Loucy (cell line): ENCODE data around the gene MAP3K8.
A peak's percentile ranks its signal among the peaks of the same experiment; 100 is the strongest.
"Not testable (repeated sequence)": the region's sequence is repeated elsewhere in the genome, so short reads cannot be mapped to it uniquely, and the experiment has no call there.

ENCODE experiments used
- H2AFZ ChIP-seq: fragments of 200-600 bp; sonication (generic); 2 replicates; pipeline ENCODE4 v1.6.0; 2016; ENCODE audit warnings: antibody characterized with exemption, mild to moderate bottlenecking, low read length, moderate library complexity
- H3F3A ChIP-seq: fragments of 200-600 bp; 2 replicates; pipeline ENCODE4 v1.6.0; 2016; ENCODE audit warnings: antibody characterized with exemption, low read depth, mild to moderate bottlenecking
- H3K27me3 ChIP-seq: fragments of 200-600 bp; sonication (generic); 2 replicates; pipeline ENCODE4 v1.6.1; 2014; ENCODE audit warnings: low read length, mild to moderate bottlenecking; ENCODE audit not compliant: insufficient read depth, poor library complexity, severe bottlenecking
- H3K36me3 ChIP-seq: fragments of 200-600 bp; sonication (generic); 2 replicates; pipeline ENCODE4 v1.6.1; 2016; ENCODE audit warnings: low read length; ENCODE audit not compliant: insufficient read depth
- H3K4me1 ChIP-seq: fragments of 200-600 bp; sonication (generic); 2 replicates; pipeline ENCODE4 v1.5.1; 2014; ENCODE audit warnings: low read length, mild to moderate bottlenecking; ENCODE audit not compliant: insufficient read depth, poor library complexity, severe bottlenecking
- H3K4me2 ChIP-seq: fragments of 200-600 bp; sonication (generic); 2 replicates; pipeline ENCODE4 v1.6.0; 2014; ENCODE audit warnings: antibody characterized with exemption, low read length, low read depth, mild to moderate bottlenecking; ENCODE audit not compliant: poor library complexity, severe bottlenecking
- H3K4me3 ChIP-seq: fragments of 200-600 bp; sonication (generic); 2 replicates; pipeline ENCODE4 v1.5.1; 2014; ENCODE audit warnings: low read length, mild to moderate bottlenecking, mixed read lengths; ENCODE audit not compliant: poor library complexity, severe bottlenecking
- H3K79me2 ChIP-seq: fragments of 200-600 bp; sonication (generic); 2 replicates; pipeline ENCODE4 v1.6.1; 2014; ENCODE audit warnings: low read length; ENCODE audit not compliant: insufficient read depth
- H3K9ac ChIP-seq: fragments of 200-600 bp; sonication (generic); 2 replicates; pipeline ENCODE4 v1.6.0; 2014; ENCODE audit warnings: mild to moderate bottlenecking, low read depth, low read length, moderate library complexity; ENCODE audit not compliant: poor library complexity, severe bottlenecking
- H3K9me2 ChIP-seq: fragments of 200-600 bp; sonication (generic); replicated peaks from 2 replicates; pipeline ENCODE4 v1.6.1; 2016; ENCODE audit warnings: low read depth, low read length, mixed read lengths
- H3K9me3 ChIP-seq: fragments of 200-600 bp; sonication (generic); 2 replicates; pipeline ENCODE4 v1.6.1; 2014; ENCODE audit warnings: mild to moderate bottlenecking, antibody characterized with exemption, low read length, low read depth; ENCODE audit not compliant: insufficient read depth
- H4K20me1 ChIP-seq: fragments of 200-600 bp; sonication (generic); 2 replicates; pipeline ENCODE4 v1.6.0; 2014; ENCODE audit warnings: antibody characterized with exemption, low read length, mild to moderate bottlenecking; ENCODE audit not compliant: insufficient read depth, poor library complexity, severe bottlenecking
- EZH2phosphoT487 ChIP-seq: fragments of 200-600 bp; IDR thresholded peaks from 2 replicates; pipeline ENCODE4 v1.6.1; 2018; ENCODE audit warnings: antibody characterized with exemption, mild to moderate bottlenecking, moderate library complexity, borderline replicate concordance
- TF ChIP-seq, protein P1 (sequence below): fragments of 200-600 bp; sonication (generic); conservative IDR thresholded peaks from 2 replicates; pipeline ENCODE4 v1.5.1; 2014; ENCODE audit warnings: mild to moderate bottlenecking, antibody characterized with exemption, low read length

Gene MAP3K8

DNA sequence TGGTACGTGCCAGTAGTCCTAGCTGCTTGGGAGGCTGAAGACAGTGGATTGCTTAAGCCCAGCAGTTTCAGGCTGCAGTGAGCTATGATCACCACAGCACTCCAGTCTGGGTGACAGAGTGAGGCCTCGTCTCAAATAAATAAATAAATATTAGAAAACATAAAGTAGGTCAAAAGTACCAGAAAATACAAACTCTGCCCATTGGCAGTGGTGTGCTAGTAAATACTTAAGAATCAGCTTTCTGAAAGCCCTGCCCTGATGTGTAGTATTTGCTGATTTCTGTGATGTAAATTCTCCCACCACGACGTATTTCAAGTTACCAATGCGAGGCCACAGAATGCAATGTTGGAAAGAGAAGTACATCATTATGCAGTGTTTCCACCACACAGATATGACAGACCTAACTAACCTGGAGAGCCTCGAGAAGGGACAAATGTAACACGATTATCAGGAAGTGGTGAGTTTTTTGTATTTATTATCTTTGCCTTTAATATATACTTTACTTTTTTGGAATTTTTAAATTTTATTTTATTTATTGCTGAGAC is 11.8 kb upstream of the MAP3K8 start:
- no peak for TF ChIP-seq EZH2phosphoT487
- TF ChIP-seq, protein P1, sequence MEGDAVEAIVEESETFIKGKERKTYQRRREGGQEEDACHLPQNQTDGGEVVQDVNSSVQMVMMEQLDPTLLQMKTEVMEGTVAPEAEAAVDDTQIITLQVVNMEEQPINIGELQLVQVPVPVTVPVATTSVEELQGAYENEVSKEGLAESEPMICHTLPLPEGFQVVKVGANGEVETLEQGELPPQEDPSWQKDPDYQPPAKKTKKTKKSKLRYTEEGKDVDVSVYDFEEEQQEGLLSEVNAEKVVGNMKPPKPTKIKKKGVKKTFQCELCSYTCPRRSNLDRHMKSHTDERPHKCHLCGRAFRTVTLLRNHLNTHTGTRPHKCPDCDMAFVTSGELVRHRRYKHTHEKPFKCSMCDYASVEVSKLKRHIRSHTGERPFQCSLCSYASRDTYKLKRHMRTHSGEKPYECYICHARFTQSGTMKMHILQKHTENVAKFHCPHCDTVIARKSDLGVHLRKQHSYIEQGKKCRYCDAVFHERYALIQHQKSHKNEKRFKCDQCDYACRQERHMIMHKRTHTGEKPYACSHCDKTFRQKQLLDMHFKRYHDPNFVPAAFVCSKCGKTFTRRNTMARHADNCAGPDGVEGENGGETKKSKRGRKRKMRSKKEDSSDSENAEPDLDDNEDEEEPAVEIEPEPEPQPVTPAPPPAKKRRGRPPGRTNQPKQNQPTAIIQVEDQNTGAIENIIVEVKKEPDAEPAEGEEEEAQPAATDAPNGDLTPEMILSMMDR, result no peak
- H2AFZ ChIP-seq, result no peak overlapping the region
- H3K4me2 ChIP-seq, result no peak overlapping the region
- H3K9me3 ChIP-seq, result no peaks in the 10 kb centered on the region
- H3K79me2 ChIP-seq, result no peaks in the 10 kb centered on the region
- H3K9me2 ChIP-seq, result no peaks in the 10 kb centered on the region
- no peaks in the 10 kb centered on the region for H4K20me1 ChIP-seq
- no peaks in the 10 kb centered on the region for H3F3A ChIP-seq
- no peak overlapping the region for H3K4me3 ChIP-seq
- H3K27me3 ChIP-seq, result no peaks in the 10 kb centered on the region
- H3K9ac ChIP-seq, result no peak overlapping the region
- peaks cover 46% of the 10 kb centered on the region for H3K4me1 ChIP-seq
- H3K36me3 ChIP-seq, result no peaks in the 10 kb centered on the region

DNA sequence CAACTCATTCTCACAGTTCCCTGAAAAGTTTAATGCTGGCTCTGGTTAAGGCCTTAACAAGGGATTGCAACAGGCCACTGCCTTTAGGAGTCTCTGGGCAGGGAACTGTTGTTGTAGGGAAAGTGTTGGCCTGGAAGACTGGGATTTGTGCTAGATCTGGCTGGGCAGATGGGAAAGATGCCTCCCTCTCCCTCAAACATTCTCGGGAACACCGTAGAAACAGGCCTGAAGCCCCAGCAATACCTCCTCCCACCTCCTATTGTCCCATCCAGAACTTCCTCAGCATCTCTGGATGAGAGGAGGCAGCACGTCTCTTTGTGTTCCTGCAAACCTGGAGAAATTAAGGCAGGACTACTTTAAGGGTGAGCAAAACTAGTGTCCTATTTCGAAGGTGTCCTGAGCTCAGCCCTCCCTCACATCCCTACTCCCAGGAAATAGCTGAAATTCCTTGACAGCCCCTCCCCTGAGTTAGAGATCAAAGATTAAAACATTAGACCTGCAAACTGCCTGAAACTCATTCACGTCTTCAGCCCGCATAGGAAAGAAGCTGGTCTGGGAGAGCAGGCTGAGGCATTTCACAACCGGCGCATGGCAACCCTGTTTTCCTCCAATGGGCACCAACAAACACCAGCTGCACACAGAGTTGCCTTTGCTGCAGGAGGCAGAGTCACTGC is 10.9 kb upstream of the MAP3K8 start:
- Histone ChIP-seq H3K9me2 (no peaks in the 10 kb centered on the region), H3F3A (no peaks in the 10 kb centered on the region), H2AFZ (peak overlapping the region; percentile 67), H3K27me3 (no peaks in the 10 kb centered on the region), H3K9me3 (no peaks in the 10 kb centered on the region), H3K36me3 (no peaks in the 10 kb centered on the region), H3K4me1 (peaks cover 46% of the 10 kb centered on the region), H3K9ac (no peak overlapping the region), H3K4me2 (no peak overlapping the region), H3K4me3 (no peak overlapping the region), H3K79me2 (no peaks in the 10 kb centered on the region), H4K20me1 (no peaks in the 10 kb centered on the region)
- TF ChIP-seq EZH2phosphoT487, result no peak
- TF ChIP-seq, protein P1, result no peak

DNA sequence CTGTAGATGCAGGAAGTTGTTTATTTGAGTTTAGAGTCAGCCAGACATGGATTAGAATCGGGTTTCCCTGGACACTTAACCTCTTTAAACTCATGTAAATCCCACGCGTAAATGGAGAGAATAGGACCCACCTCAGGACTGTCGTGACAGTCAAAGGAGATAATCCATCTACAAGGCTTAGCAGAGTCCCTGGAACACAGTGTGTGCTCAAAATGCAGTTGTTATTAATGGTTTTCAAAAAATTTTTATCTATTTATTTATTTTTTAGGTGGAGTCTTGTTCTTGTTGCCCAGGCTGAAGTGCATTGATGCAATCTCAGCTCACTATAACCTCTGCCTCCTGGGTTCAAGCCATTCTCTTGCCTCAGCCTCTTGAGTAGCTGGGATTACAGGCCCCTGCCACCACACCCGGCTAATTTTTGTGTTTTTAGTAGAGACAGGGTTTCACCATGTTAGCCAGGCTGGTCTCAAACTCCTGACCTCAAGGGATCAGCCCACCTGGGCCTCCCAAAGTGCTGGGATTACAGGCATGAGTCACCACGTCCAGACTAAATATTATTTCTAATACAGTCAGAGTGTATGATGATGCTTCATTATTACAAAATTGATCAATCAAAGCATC is 10.2 kb upstream of the MAP3K8 start:
- H3K27me3 ChIP-seq, H4K20me1 ChIP-seq, H3K4me2 ChIP-seq, H3K9me2 ChIP-seq, H3K9me3 ChIP-seq, H3K4me3 ChIP-seq, H3F3A ChIP-seq, H3K36me3 ChIP-seq, H3K79me2 ChIP-seq, H3K9ac ChIP-seq: not testable (repeated sequence)
- H2AFZ ChIP-seq, result peak overlapping the region; percentile 67
- peaks cover 44% of the 10 kb centered on the region for H3K4me1 ChIP-seq
